Transverse colon (tissue), 4 donors: ENCODE measurements around the gene LPCAT1.

Source experiments
- CTCF ChIP-seq, 5 experiments: fragments of 200-600 bp in 3 of 5; fragments of 450-650 bp in 2 of 5; sonication (generic) in 3 of 5; IDR thresholded peaks; 1 replicate in 2 of 5; 2 replicates in 3 of 5; pipeline ENCODE4 v1.5.1; 2016 to 2017; ENCODE audit warnings: antibody characterized with exemption in 5 of 5, inconsistent platforms in 3 of 5, mild to moderate bottlenecking in 2 of 5, moderate library complexity in 1 of 5
- EP300 ChIP-seq: sonication (generic); formaldehyde crosslinking; IDR thresholded peaks from one replicate; pipeline ENCODE4 v1.6.1; 2017; ENCODE audit warnings: antibody characterized with exemption, low read depth
- POLR2A ChIP-seq: fragments of 450-650 bp; IDR thresholded peaks from one replicate; pipeline ENCODE4 v1.6.1; 2016; ENCODE audit warnings: antibody characterized with exemption, mild to moderate bottlenecking, moderate library complexity
- POLR2AphosphoS5 ChIP-seq, 3 donors: sonication (generic); formaldehyde crosslinking; IDR thresholded peaks; one replicate each; pipeline ENCODE4 v1.6.1; 2016; ENCODE audit warnings: antibody characterized with exemption in 3 of 3

- TF ChIP-seq CTCF (IDR thresholded peaks at IDR 0.05) = no peak
- no peak for TF ChIP-seq EP300
- TF ChIP-seq POLR2AphosphoS5 (IDR thresholded peaks at IDR 0.05) = no peak
- TF ChIP-seq POLR2A = no peak
These were observed 1.3 kb upstream of the LPCAT1 start for GRCh38 chr5:1524799-1525623.
